Measurements from ENCODE around the gene GCC2. TPM values are rescaled to one million over a fixed set of nuclear protein-coding genes. Genes with fewer than 3 reads are reported as not detected.

GCC2 gene
- total and polyA plus RNA-seq, 2 experiments from 2014 or later = 43.4 to 172 TPM

- Histone ChIP-seq H3K36me3 (ENCODE audit: insufficient read depth) (peaks cover 22% of the 10 kb centered on the region; the same call in 1 of the 2 replicates), H3K27ac (ENCODE audit: low read depth) (no peak overlapping the region), H3K4me3 (no peak overlapping the region), H3K4me1 (ENCODE audit: insufficient read depth) (no peaks in the 10 kb centered on the region), H3F3A (replicated peaks; ENCODE audit: low read depth) (no peaks in the 10 kb centered on the region), H2AFZ (no peak overlapping the region), H3K9me2 (ENCODE audit: insufficient read depth) (no peaks in the 10 kb centered on the region), H3K4me2 (no peak overlapping the region), H3K27me3 (ENCODE audit: insufficient read depth) (no peaks in the 10 kb centered on the region), H4K20me1 (replicated peaks; ENCODE audit: insufficient read depth) (no peaks in the 10 kb centered on the region), H3K79me2 (replicated peaks; ENCODE audit: insufficient read depth) (no peaks in the 10 kb centered on the region)
- H3K4me3 Mint-ChIP-seq = no peak overlapping the region
- no peaks in the 10 kb centered on the region for H3K9me3 Mint-ChIP-seq
- TF ChIP-seq ZNF331 (CRISPR knock-in tag; IDR thresholded peaks at IDR 0.05; ENCODE audit: low read depth) (no peak), JUNB (IDR thresholded peaks at IDR 0.05; ENCODE audit: unreplicated experiment) (no peak), ZNF114 (CRISPR knock-in tag; IDR thresholded peaks at IDR 0.05) (no peak), NANOG (IDR thresholded peaks at IDR 0.05; ENCODE audit: borderline replicate concordance) (no peak), STAT1 (IDR thresholded peaks at IDR 0.05; ENCODE audit: unreplicated experiment) (no peak)
- peaks cover 9% of the 10 kb centered on the region; the same call in 2 of the 3 replicates for H3K4me1 Mint-ChIP-seq
- H3K27me3 Mint-ChIP-seq (ENCODE audit: insufficient read depth, low read depth, poor library complexity) = peaks cover 3% of the 10 kb centered on the region
- ATAC-seq (no peak), DNase-seq (ENCODE audit: low spot score) (no peak)
- peak overlapping the region; percentile 63 for H3K27ac Mint-ChIP-seq
- H3K36me3 Mint-ChIP-seq (ENCODE audit: low read depth) = peaks cover 66% of the 10 kb centered on the region
These were observed 28.1 kb downstream of the GCC2 start for GRCh38 chr2:108477099-108477498.

- H3K9me2 ChIP-seq (ENCODE audit: insufficient read depth) = no peaks in the 10 kb centered on the region
- H3K27ac Mint-ChIP-seq = no peak overlapping the region
These were observed 36.2 kb downstream of the GCC2 start for GRCh38 chr2:108485253-108485652.

More at GRCh38 chr2:108485253-108485652, 36.2 kb downstream of the GCC2 start:
- TF ChIP-seq ZNF462 (CRISPR knock-in tag; IDR thresholded peaks at IDR 0.05) (no peak), REST (IDR thresholded peaks at IDR 0.05; ENCODE audit: unreplicated experiment) (no peak), ZNF331 (CRISPR knock-in tag; IDR thresholded peaks at IDR 0.05; ENCODE audit: low read depth) (no peak), EZH2phosphoT487 (IDR thresholded peaks at IDR 0.05; ENCODE audit: unreplicated experiment) (no peak), POLR2AphosphoS5 (IDR thresholded peaks at IDR 0.05; ENCODE audit: low read depth) (no peak), JUNB (IDR thresholded peaks at IDR 0.05; ENCODE audit: unreplicated experiment) (no peak), STAT1 (IDR thresholded peaks at IDR 0.05; ENCODE audit: unreplicated experiment) (no peak), CTCF (conservative IDR thresholded peaks at IDR 0.05; ENCODE audit: low read depth in 2 of 2) (no peak), ZNF114 (CRISPR knock-in tag; IDR thresholded peaks at IDR 0.05) (no peak), NANOG (IDR thresholded peaks at IDR 0.05; ENCODE audit: borderline replicate concordance) (no peak), CREB1 (CRISPR knock-in tag; IDR thresholded peaks at IDR 0.05; ENCODE audit: low read depth) (no peak)
- no peaks in the 10 kb centered on the region for H4K20me1 ChIP-seq (replicated peaks; ENCODE audit: insufficient read depth)
- H3K27me3 ChIP-seq (ENCODE audit: insufficient read depth) = no peaks in the 10 kb centered on the region
- H3K4me3 ChIP-seq = no peak overlapping the region
- H3K27ac ChIP-seq (ENCODE audit: low read depth) = no peak overlapping the region
- no peak overlapping the region for H2AFZ ChIP-seq
- ATAC-seq = no peak
- H3K79me2 ChIP-seq (replicated peaks; ENCODE audit: insufficient read depth) = no peaks in the 10 kb centered on the region
- Mint-ChIP-seq H3K4me1 (no peaks in the 10 kb centered on the region), H3K9me3 (no peaks in the 10 kb centered on the region), H3K27me3 (ENCODE audit: insufficient read depth, low read depth, poor library complexity) (no peaks in the 10 kb centered on the region), H3K36me3 (ENCODE audit: low read depth) (peaks cover 60% of the 10 kb centered on the region), H3K4me3 (no peak overlapping the region)
- H3F3A ChIP-seq (replicated peaks; ENCODE audit: low read depth) = no peaks in the 10 kb centered on the region
- H3K4me2 ChIP-seq = no peak overlapping the region
- no peak for DNase-seq (ENCODE audit: low spot score)
- H3K4me1 ChIP-seq (ENCODE audit: insufficient read depth) = no peaks in the 10 kb centered on the region
- peaks cover 27% of the 10 kb centered on the region for H3K36me3 ChIP-seq (ENCODE audit: insufficient read depth)
